ENCODE measurements around the gene CD300LB. TPM values are rescaled to one million over a fixed set of nuclear protein-coding genes. Genes with fewer than 3 reads are reported as not detected.
"Not testable (repeated sequence)": the region's sequence is repeated elsewhere in the genome, so short reads cannot be mapped to it uniquely, and the experiment has no call there.

The CD300LB gene
- polyA plus RNA-seq, 1 experiment: not detected

DNA sequence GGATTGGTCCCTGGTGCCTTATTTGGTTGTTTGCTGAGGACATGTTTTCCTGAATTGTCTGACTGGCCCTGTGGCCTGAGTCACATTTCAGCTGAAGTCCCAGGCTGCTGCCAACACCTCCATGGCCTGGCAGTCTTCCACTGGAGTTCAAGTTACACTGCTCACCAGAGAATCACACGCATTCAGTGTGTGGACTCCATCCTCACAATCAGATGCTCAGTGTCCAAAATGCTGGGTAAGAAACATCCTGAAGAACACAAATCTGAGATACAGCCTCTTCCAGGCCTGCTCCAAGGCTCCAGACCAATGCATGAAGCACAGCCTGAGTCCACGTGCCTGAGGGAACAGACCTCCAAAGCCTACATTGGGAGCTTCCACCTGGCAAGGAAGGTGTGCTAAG is 19.2 kb downstream of the CD300LB start:
- ChIA-PET POLR2A (no interaction called here), CTCF (no interaction called here)
- Histone ChIP-seq H3K4me3 (ENCODE audit: low read depth, low read length) (no peak overlapping the region), H3K9me3 (ENCODE audit: control insufficient read depth, insufficient read depth, low read length) (peaks cover 16% of the 10 kb centered on the region; the same call in 1 of the 2 replicates), H3K27me3 (ENCODE audit: control insufficient read depth, insufficient read depth, low read length) (no peaks in the 10 kb centered on the region), H3K27ac (ENCODE audit: low read depth, low read length) (no peak overlapping the region)
- DNase-seq (ENCODE audit: low read depth, low spot score): no peak
- TF ChIP-seq, protein P1, sequence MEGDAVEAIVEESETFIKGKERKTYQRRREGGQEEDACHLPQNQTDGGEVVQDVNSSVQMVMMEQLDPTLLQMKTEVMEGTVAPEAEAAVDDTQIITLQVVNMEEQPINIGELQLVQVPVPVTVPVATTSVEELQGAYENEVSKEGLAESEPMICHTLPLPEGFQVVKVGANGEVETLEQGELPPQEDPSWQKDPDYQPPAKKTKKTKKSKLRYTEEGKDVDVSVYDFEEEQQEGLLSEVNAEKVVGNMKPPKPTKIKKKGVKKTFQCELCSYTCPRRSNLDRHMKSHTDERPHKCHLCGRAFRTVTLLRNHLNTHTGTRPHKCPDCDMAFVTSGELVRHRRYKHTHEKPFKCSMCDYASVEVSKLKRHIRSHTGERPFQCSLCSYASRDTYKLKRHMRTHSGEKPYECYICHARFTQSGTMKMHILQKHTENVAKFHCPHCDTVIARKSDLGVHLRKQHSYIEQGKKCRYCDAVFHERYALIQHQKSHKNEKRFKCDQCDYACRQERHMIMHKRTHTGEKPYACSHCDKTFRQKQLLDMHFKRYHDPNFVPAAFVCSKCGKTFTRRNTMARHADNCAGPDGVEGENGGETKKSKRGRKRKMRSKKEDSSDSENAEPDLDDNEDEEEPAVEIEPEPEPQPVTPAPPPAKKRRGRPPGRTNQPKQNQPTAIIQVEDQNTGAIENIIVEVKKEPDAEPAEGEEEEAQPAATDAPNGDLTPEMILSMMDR (IDR thresholded peaks at IDR 0.05; ENCODE audit: low read depth, low read length): no peak

DNA sequence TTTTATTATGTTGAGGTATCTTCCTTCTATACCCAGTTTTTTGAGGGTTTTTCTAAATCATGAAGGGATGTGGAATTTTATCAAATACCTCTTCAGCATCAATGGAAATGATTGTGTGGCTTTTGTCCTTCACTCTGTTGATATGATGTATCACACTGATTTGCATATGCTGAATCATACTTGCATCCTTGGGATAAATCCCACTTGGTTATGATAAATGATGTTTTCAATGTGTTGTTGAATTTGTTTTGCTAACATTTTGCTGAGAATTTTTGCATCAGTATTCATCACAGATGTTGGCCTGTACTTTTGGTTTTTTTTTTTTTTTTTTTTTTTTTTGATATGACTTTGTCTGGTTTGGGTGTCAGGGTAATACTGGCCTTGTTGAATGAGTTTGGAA is 23.1 kb downstream of the CD300LB start:
- H3K9me3 ChIP-seq (ENCODE audit: control insufficient read depth, insufficient read depth, low read length): no peaks in the 10 kb centered on the region; the same call in 1 of the 2 replicates
- H3K27ac ChIP-seq (ENCODE audit: low read depth, low read length): no peak overlapping the region
- ChIA-PET CTCF (interaction anchor here (0.9 kb wide), 1 partner anchor 24 kb away, joined by 3 read pairs; no protein-coding TSS in a partner anchor), POLR2A (no interaction called here)
- DNase-seq (ENCODE audit: low read depth, low spot score): no peak
- TF ChIP-seq, protein P1 (IDR thresholded peaks at IDR 0.05; ENCODE audit: low read depth, low read length): no peak
- no peaks in the 10 kb centered on the region for H3K27me3 ChIP-seq (ENCODE audit: control insufficient read depth, insufficient read depth, low read length)
- no peak overlapping the region for H3K4me3 ChIP-seq (ENCODE audit: low read depth, low read length)

DNA sequence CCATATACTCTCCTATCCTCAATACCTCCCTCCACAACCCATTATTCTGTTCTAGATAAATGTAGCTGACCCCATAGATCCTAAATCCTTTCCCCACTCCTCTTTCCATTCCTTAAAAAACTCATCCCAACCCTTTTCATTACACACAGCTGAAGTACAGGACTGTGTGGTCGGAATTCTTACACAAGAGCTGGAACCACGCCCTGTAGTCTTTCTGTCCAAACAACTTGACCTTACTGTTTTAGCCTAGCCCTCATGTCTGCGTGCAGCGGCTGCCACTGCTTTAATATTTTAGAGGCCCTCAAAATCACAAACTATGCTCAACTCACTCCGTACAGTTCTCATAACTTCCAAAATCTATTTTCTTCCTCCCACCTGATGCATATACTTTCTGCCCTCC is 27.3 kb downstream of the CD300LB start:
- POLR2A ChIA-PET; H3K9me3 ChIP-seq (ENCODE audit: control insufficient read depth, insufficient read depth, low read length); H3K27me3 ChIP-seq (ENCODE audit: control insufficient read depth, insufficient read depth, low read length); H3K4me3 ChIP-seq (ENCODE audit: low read depth, low read length); CTCF ChIA-PET; H3K27ac ChIP-seq (ENCODE audit: low read depth, low read length); DNase-seq (ENCODE audit: low read depth, low spot score): not testable (repeated sequence)

DNA sequence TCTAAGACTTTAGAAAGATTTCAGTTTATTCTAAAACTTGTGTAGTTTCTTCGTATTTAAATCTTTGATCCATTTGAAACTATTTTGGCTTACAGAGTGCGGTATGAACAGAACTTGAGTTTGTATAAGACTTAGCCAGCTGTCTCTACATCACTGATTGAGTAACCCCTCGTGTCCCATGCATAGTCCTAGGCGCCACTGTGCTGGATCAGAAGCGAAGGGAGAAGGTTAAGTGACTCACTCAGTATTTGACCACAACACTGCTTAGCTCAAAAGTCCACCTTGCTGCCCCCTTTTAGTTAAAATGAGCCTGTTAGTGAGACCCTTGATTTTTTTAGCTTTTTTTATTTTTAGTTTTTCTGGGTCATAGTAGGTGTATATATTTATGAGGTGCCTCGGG is 28.4 kb downstream of the CD300LB start:
- no peak overlapping the region for H3K4me3 ChIP-seq (ENCODE audit: low read depth, low read length)
- ChIA-PET POLR2A (no interaction called here), CTCF (interaction anchor here (1.2 kb wide), 1 partner anchor 124 kb away, joined by 6 read pairs; no protein-coding TSS in a partner anchor)
- no peak for DNase-seq (ENCODE audit: low read depth, low spot score)
- no peaks in the 10 kb centered on the region for H3K9me3 ChIP-seq (ENCODE audit: control insufficient read depth, insufficient read depth, low read length)
- no peak overlapping the region for H3K27ac ChIP-seq (ENCODE audit: low read depth, low read length)
- TF ChIP-seq, protein P1 (IDR thresholded peaks at IDR 0.05; ENCODE audit: low read depth, low read length): no peak
- H3K27me3 ChIP-seq (ENCODE audit: control insufficient read depth, insufficient read depth, low read length): no peaks in the 10 kb centered on the region

DNA sequence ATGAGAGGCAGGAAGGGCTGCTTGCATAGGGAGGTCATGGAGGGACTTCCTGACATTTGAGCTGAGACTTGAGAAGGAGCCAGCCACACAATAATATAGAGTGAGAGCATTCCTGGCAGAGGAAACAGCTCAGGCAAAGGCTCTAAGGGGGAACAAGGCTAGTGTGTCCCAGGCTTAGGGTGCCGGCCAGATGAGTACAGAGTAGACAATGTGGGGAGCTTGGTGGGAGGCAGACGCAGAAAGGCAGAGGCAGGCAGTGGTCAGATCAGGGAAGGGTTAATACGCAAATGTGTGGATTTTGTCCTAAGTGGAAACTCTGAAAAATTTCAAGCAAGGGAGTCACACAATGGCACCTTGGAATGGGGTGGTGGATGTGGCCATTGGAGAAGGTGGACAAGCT is 31.3 kb downstream of the CD300LB start:
- H3K4me3 ChIP-seq (ENCODE audit: low read depth, low read length): no peak overlapping the region
- DNase-seq (ENCODE audit: low read depth, low spot score): no peak
- POLR2A ChIA-PET: no interaction called here
- no peak overlapping the region for H3K27ac ChIP-seq (ENCODE audit: low read depth, low read length)
- CTCF ChIA-PET: no interaction called here
- H3K27me3 ChIP-seq (ENCODE audit: control insufficient read depth, insufficient read depth, low read length): no peaks in the 10 kb centered on the region
- H3K9me3 ChIP-seq (ENCODE audit: control insufficient read depth, insufficient read depth, low read length): no peaks in the 10 kb centered on the region
- TF ChIP-seq, protein P1 (IDR thresholded peaks at IDR 0.05; ENCODE audit: low read depth, low read length): no peak

DNA sequence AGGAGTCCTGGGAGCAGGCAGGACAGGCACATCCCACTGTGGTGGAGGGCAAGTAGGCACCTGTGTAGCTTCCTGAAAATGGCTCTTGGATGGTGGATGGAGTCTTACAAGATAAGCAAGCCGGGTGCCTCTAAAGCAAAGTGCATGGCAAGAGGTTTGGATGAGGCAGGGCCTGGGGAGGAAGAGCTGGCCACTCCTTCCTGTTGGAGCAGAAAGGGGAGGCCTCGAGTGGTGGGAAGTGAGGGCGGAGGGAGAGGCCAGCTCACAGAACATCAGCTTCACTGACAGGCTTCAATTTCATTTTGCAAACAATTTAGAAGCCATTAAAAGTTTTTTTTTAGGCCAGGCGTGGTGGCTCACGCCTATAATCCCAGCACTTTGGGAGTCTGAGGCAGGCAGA is 33.8 kb downstream of the CD300LB start:
- H3K4me3 ChIP-seq (ENCODE audit: low read depth, low read length): no peak overlapping the region
- H3K27ac ChIP-seq (ENCODE audit: low read depth, low read length): no peak overlapping the region
- ChIA-PET POLR2A (no interaction called here), CTCF (interaction anchor here (0.6 kb wide), 1 partner anchor 130 kb away, joined by 3 read pairs; the partner anchor contains the start of gene GPR142)
- TF ChIP-seq, protein P1 (IDR thresholded peaks at IDR 0.05; ENCODE audit: low read depth, low read length): no peak
- no peaks in the 10 kb centered on the region for H3K9me3 ChIP-seq (ENCODE audit: control insufficient read depth, insufficient read depth, low read length)
- DNase-seq (ENCODE audit: low read depth, low spot score): no peak
- H3K27me3 ChIP-seq (ENCODE audit: control insufficient read depth, insufficient read depth, low read length): no peaks in the 10 kb centered on the region

Data from AG04450 (cell line).